Activated B cell treated with CpG ODN at 0.5 μM for 24 hours (primary cell): ENCODE measurements around the gene PFKL. TPM values are rescaled to one million over a fixed set of nuclear protein-coding genes. Genes with fewer than 3 reads are reported as not detected.
A peak's percentile ranks its signal among the peaks of the same experiment; 100 is the strongest.

Source experiments
- ATAC-seq: fragments of 200-7000 bp; cut with Tn5 transposase; one replicate; pipeline ENCODE4 v1.10.0; 2021; ENCODE audit warnings: low read depth, mild to moderate bottlenecking, moderate library complexity
- CTCF ChIA-PET: fragments of 350-600 bp; sonication (Branson Sonifier 250); formaldehyde crosslinking; loops from one replicate; lab custom pipeline; 2021; ENCODE audit warnings: antibody characterized with exemption; lab: Charles Lee
- POLR2A ChIA-PET: fragments of 350-600 bp; sonication (Branson Sonifier 250); formaldehyde crosslinking; loops from one replicate; lab custom pipeline; 2021; ENCODE audit warnings: antibody characterized with exemption; lab: Charles Lee
- DNase-seq: peaks from one replicate; pipeline ENCODE4 v3.0.0; 2022
- H3K27ac Mint-ChIP-seq: one replicate; pipeline ENCODE4 v1.8.0; 2020; ENCODE audit warnings: mixed read lengths
- H3K27me3 Mint-ChIP-seq: one replicate; pipeline ENCODE4 v1.8.0; 2021; ENCODE audit warnings: mixed read lengths
- H3K36me3 Mint-ChIP-seq: one replicate; pipeline ENCODE4 v1.8.0; 2021; ENCODE audit warnings: low read depth, mixed read lengths
- H3K4me1 Mint-ChIP-seq: one replicate; pipeline ENCODE4 v1.8.0; 2021; ENCODE audit warnings: mixed read lengths
- H3K4me3 Mint-ChIP-seq: one replicate; pipeline ENCODE4 v1.8.0; 2020; ENCODE audit warnings: mild to moderate bottlenecking, mixed read lengths
- H3K9me3 Mint-ChIP-seq: one replicate; pipeline ENCODE4 v1.8.0; 2020; ENCODE audit warnings: mixed read lengths
- CTCF ChIP-seq: fragments of 200-600 bp; IDR thresholded peaks from one replicate; pipeline ENCODE4 v1.8.0; 2022; ENCODE audit warnings: antibody characterized with exemption, mild to moderate bottlenecking
- intact Hi-C: fragments of 100-400 bp; cut with micrococcal nuclease; formaldehyde crosslinking; loops from one replicate; pipeline ENCODE4 v1.15.1; 2024
- total RNA-seq: library from RNA; stranded (reverse); gene quantifications from 2 replicates; pipeline ENCODE4 v1.2.3, GENCODE V29; 2022

The PFKL gene
- total RNA-seq, 1 donor from 2014 or later, result 174 TPM

DNA sequence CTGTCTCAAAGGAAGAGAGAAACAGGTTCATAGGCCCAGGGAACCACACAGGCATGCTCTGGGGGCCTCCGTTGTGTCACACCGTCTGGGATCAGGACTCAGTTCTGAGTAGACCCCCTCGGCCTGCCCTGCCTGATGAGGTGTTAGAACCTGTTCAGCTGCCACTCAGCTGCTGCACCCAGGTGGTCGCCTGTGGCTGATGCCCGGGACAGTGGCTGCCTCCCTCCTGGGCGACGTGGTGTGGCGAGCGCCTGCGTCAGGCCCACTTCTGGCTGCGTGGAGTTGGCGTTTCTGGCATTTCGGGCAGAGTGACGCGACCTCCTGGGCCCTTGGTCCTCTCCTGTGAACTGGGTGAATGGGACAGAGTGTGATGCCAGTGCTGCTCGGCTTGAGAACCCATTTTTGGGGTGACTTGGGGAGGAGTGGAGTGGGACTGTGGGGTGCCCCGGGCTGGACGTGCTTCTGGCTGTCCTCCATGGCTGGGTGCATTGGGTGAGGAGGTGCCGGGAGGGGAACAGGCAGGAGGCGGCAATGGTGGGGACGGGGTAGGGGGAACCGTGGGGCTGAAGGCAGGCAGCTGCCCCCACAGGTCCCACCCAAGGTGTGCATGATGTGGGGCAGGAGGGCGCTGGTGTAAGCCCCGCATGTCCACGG is 28.5 kb downstream of the PFKL start:
- ATAC-seq (no peak), DNase-seq (no peak)
- ChIA-PET CTCF (no interaction called here), POLR2A (interaction anchor here (2.4 kb wide), 1 partner anchor 10 kb away, joined by 9 read pairs; the partner anchor contains the start of gene CFAP410)
- no peaks in the 10 kb centered on the region for H3K4me1 Mint-ChIP-seq
- no peak overlapping the region for H3K4me3 Mint-ChIP-seq
- no peaks in the 10 kb centered on the region for H3K9me3 Mint-ChIP-seq
- peaks cover 33% of the 10 kb centered on the region for H3K36me3 Mint-ChIP-seq
- intact Hi-C loops, result no loop called here
- peak overlapping the region; percentile 46 for H3K27ac Mint-ChIP-seq
- TF ChIP-seq CTCF, result no peak
- no peaks in the 10 kb centered on the region for H3K27me3 Mint-ChIP-seq

GRCh38 chr21:44329086-44329889 is 29.4 kb downstream of the PFKL start:
- no peak for TF ChIP-seq CTCF
- no peaks in the 10 kb centered on the region for H3K4me1 Mint-ChIP-seq
- H3K27me3 Mint-ChIP-seq, result no peaks in the 10 kb centered on the region
- ChIA-PET CTCF (no interaction called here), POLR2A (interaction anchor here (0.6 to 2.4 kb wide), 2 partner anchors 9 to 15 kb away, joined by 7 to 9 read pairs; partner anchors contain the start of gene CFAP410)
- no peak for DNase-seq
- H3K9me3 Mint-ChIP-seq, result no peaks in the 10 kb centered on the region
- no peak overlapping the region for H3K4me3 Mint-ChIP-seq
- intact Hi-C loops, result no loop called here
- H3K36me3 Mint-ChIP-seq, result peaks cover 27% of the 10 kb centered on the region
- peak overlapping the region; percentile 12 for H3K27ac Mint-ChIP-seq
- no peak for ATAC-seq

DNA sequence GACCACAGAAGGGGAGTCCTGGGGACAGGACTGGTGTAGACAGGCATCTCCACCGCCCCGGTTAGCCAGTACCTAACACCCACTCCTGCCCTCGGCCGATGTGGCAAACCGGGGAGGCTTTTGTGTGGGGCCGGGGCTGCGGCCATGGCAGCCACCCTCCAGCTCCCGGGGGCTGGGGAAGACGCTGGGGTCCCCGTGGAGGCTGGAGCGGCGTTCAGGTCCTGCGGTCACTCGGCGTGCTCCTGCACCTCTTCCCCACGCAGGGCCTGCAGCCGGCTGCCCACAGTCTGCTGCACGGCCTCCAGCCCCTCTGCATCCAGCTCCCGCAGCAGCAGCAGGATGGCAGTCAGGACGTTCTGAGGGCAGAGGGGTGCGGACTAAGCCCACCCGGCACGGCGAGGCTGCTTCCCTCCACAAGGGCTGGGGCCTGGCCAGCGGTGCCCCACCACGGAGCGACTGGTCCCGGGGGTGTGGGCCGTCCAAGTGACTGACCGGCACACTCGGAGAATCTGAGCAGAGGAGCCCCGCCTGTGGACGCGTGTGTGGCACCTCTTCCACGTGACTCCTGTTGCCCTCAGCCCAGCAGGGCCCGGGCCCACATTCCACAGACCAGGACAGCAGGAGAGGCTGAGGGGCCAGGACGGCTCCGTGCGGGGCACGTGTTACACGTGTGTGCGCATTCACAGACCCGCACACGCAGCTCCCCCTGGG is 30.3 kb downstream of the PFKL start:
- intact Hi-C loops, result loop anchor here (10.0 kb wide), 1 partner anchor 595 kb away; the partner anchor contains the start of gene ITGB2
- CTCF ChIA-PET, result no interaction called here
- Mint-ChIP-seq H3K27me3 (no peaks in the 10 kb centered on the region), H3K9me3 (no peaks in the 10 kb centered on the region), H3K36me3 (peaks cover 29% of the 10 kb centered on the region), H3K4me3 (no peak overlapping the region), H3K4me1 (no peaks in the 10 kb centered on the region), H3K27ac (no peak overlapping the region)
- ATAC-seq (no peak), DNase-seq (no peak)
- POLR2A ChIA-PET, result interaction anchor here (2.4 kb wide), 1 partner anchor 8 kb away, joined by 9 read pairs; the partner anchor contains the start of gene CFAP410
- no peak for TF ChIP-seq CTCF

- H3K27ac Mint-ChIP-seq, result no peak overlapping the region
- POLR2A ChIA-PET, result no interaction called here
- no peaks in the 10 kb centered on the region for H3K4me1 Mint-ChIP-seq
- H3K9me3 Mint-ChIP-seq, result no peaks in the 10 kb centered on the region
- DNase-seq, result no peak
- peaks cover 28% of the 10 kb centered on the region for H3K36me3 Mint-ChIP-seq
- TF ChIP-seq CTCF, result no peak
- CTCF ChIA-PET, result no interaction called here
- ATAC-seq, result no peak
- intact Hi-C loops, result loop anchor here (10.0 kb wide), 1 partner anchor 594 kb away; the partner anchor contains the start of gene ITGB2
- no peaks in the 10 kb centered on the region for H3K27me3 Mint-ChIP-seq
- no peak overlapping the region for H3K4me3 Mint-ChIP-seq
Observed at GRCh38 chr21:44330698-44331097, 30.8 kb downstream of the PFKL start.
